ENCODE data around the gene PCSK5. TPM values are rescaled to one million over a fixed set of nuclear protein-coding genes. Genes with fewer than 3 reads are reported as not detected.
A peak's percentile ranks its signal among the peaks of the same experiment; 100 is the strongest.
"Not testable (repeated sequence)": the region's sequence is repeated elsewhere in the genome, so short reads cannot be mapped to it uniquely, and the experiment has no call there.

Gene PCSK5
- total RNA-seq, 1 donor from 2014 or later: 0.79 TPM

DNA sequence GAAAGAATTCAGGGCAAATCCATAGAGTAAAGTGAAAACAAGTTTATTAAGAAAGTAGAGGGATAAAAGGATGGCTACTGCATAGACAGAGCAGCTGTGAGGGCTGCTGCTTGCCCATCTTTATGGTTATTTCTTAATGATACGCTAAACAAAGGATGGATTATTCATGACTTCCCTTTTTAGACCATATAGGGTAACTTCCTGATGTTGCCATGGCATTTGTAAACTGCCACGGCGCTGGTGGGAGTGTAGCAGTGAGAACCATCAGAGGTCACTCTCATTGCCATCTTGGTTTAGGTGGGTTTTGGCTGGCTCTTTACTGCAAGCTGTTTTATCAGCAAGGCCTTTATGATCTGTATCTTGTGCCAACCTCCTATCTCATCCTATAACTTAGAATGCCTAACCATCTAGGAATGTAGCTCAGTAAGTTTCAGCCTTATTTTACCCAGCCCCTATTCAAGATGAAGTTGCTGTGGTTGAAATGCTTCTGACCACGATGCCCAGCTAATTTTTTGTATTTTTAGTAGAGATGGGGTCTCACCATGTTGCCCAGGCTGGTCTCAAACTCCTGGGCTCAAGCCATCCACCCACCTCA is 461.6 kb downstream of the PCSK5 start:
- DNase-seq (ENCODE audit: low read depth in 2 of 2): no peak

DNA sequence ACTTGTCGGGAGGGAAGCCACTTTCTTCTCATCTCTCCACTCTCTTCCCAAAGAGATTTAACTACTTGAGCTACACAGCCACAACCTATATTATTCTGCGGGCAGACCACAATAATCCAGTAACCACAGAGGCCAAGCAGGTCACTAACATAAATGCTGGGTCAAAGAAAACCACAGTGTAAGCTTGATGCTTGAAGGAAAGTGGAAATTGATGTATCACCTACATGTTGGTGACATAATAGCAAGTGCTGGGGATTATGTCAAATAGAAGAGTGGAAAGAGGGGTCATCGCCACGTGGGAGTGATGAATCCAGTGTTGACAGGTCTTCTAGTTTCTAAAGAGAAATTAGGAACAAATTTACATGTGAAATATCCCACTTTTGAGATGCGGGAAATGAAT is 462.8 kb downstream of the PCSK5 start:
- no peak for DNase-seq (ENCODE audit: low read depth in 2 of 2)

DNA sequence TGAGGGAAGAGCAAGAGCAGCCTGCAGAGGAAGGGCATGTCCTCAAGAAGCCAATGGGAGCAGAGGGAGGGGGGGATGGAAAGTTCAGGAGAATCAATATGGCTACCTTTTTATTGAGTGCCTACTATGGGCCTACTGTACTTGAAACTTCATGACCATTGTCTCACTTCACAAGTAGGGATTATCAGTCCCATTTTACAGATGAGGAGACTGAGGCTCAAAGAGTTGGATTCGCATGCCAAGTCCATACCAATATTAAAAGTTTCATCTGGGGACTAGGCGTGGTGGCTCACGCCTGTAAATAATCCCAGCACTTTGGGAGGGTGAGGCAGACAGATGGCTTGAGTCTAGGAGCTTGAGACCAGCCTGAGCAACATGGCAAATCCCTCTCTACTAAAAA is 463.7 kb downstream of the PCSK5 start:
- no peak for DNase-seq (ENCODE audit: low read depth in 2 of 2)

DNA sequence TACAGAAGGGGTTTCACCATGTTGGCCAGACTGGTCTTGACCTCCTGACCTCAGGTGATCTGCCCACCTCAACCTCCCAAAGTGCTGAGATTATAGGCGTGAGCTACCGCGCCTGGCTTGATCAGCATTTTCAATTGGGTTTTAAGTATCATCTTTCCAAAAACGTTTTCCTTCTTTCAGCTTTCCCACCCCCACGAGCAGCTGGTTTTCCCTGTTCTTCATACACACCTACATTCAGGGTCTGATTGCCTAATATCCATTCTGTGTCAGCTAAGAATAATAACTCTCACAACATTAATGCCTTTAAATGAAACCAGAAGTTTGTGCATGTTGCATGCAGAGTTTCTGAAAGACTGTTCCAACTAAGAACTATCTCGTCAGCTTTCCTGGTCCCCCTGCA is 465.4 kb downstream of the PCSK5 start:
- DNase-seq (ENCODE audit: low read depth in 2 of 2): no peak

DNA sequence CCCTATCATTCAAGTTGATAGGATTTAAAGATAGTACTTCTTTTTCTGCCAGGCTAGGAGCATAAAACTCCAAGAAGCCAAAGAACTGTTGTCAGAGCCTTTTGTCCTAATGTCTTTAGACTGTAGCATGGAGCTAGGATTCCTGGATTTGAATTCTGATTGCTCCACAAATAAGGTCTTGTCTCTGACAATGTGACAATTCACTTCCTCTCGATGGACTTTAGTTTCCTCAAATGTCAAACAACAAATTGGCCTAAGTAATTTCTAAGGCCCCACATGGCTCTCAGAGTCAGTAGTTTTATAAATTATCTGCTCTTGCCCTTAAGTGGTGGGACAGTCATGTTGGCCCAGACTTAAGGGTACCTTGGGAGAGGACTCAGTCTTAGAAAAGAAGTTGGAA is 467.1 kb downstream of the PCSK5 start:
- no peak for DNase-seq (ENCODE audit: low read depth in 2 of 2)

DNA sequence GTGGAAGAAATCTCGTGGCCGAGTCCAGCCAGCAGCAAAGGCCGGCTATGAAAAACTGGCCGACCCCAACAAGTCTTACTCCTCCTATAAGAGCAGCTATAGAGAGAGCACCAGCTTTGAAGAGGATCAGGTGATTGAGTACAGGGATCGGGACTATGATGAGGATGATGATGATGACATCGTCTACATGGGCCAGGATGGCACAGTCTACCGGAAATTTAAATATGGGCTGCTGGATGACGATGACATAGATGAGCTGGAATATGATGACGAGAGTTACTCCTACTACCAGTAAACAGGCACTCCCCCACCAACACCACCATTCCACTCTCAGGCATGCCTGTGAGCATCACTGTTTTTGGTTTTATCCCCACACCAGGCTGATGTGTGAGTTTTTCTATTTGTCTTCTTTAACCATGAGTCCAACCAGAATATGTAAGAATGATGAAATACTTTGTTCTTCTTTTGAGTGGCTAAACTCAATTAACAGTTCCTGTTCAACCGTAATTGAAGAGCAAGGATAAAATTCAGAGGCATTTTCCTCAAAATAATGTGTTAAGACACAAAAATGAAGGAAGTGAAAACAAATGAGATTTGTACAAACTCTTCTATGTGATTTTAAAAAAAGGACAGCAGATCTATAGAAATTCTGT is 468.3 kb downstream of the PCSK5 start:
- no peak for DNase-seq (ENCODE audit: low read depth in 2 of 2)

DNA sequence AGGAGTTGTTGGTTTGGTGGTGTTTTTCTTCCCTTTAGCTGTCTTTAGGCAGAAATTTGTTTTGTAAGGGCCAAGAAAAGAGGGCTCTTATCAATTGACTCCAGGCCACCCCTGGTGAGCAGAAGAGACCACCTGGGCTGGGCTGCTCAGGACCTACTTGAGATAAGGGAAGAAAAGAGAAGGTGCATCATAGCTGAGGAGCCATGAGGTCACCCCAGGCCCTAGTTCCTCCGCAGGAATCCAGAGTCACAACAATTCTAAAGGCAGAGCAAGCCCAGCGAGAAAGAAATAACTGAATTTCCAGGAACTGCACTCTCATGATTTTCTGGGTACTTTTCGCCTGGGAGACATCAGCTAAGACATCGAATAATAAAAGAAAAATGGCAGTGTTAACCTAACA is 468.9 kb downstream of the PCSK5 start:
- DNase-seq (ENCODE audit: low read depth in 2 of 2): no peak

DNA sequence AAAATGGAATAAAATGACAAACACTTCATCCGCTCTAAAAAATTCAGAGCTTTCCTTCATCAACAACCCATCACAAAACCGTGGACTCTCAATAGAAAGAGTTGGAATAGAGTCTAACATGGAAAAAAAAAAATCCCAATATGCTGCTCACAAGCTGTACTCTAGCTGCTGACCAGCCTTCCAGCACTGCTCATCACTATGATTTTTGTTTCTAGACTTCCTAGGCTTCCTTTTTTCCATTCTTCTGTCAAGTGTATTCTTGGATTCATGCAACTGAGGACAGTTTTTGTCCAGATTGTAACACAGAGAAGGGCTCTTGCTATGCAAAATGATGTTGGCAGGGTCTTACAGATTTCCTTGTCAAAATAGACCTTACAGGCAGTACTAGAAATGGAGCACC is 469.3 kb downstream of the PCSK5 start:
- no peak for DNase-seq (ENCODE audit: low read depth in 2 of 2)

DNA sequence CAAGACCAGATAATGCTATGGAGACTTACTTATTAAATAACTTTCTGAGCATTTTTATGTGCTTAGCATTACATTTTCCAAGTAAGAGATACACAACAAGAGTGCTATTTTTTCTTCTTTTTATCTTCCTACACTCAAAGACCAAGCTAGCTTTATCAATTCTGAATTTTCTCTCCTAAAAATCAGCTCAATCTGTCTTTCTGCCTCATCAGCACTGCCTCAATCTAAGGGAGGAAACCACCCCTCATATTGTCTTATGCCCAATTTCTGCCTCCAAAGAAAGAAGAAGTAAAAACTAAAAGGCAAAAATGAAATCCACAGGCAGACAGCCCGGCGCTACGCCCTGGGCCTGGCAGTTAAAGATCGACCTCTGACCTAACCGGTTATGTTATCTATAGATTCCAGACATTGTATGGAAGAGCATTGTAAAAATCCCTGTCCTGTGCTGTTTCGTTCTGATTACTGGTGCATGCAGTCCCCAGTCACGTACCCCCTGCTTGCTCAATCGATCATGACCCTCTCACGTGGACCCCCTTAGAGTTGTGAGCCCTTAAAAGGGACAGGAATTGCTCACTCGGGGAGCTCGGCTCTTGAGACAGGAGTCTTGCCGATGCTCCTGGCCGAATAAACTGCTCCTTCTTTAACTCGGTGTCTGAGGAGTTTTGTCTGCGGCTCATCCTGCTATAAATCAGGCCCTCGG is 472.0 kb downstream of the PCSK5 start:
- DNase-seq (ENCODE audit: low read depth in 2 of 2): not testable (repeated sequence)

DNA sequence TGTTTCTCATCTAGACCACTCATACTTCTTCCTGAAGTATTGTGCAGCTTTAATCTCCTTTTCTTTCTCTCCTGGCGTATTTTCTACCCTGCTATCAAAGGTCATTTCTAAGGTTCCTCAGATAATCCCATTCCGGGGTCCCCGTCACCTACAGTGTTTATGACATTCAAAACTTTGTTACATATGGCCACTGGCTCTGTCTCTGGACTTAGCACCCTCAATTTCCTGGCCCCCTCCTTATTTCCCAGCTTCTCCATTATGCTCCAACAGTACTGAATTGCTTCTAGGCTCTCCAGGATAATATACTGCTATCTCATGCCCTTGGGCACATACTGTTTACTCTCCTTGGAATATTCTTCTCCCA is 472.5 kb downstream of the PCSK5 start:
- DNase-seq (ENCODE audit: low read depth in 2 of 2): no peak

DNA sequence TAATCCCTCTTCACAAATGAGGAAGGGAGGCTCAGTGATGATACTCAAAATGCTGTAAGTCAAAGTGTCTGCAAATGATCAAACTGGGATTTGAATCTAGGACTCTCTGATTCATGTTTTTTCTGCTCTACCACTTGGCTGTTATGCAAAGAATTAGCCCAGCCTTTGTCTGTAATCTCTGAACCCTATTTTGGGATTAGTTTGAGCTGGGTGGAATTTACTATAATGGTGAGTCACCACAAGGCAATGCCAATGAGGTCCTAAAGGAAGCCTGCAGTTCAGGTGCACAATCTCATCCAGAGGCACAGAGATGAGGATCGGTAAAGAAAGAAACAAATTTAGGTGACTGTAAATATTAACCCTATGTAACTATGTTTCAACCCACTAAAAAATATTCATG is 474.6 kb downstream of the PCSK5 start:
- DNase-seq (ENCODE audit: low read depth in 2 of 2): peak; percentile 20 to 24

DNA sequence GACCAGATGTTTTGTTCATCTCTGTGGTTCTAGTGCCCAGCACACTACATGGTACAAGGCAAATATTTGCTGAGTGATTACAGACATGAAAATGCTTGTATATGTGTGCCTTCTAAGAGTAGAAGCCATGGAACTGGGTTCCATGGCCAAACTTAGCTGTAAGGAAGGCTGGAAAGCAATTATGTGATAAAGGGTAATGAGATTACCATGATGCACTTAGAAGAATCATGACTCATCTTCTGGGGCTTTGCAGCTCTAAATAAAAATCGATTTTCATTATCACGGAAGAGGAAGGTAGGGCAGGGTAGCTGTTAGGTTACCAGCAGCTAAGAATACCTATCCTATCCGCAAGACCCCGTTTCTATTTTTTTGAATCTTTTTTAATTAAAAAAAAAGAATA is 475.8 kb downstream of the PCSK5 start:
- no peak for DNase-seq (ENCODE audit: low read depth in 2 of 2)

DNA sequence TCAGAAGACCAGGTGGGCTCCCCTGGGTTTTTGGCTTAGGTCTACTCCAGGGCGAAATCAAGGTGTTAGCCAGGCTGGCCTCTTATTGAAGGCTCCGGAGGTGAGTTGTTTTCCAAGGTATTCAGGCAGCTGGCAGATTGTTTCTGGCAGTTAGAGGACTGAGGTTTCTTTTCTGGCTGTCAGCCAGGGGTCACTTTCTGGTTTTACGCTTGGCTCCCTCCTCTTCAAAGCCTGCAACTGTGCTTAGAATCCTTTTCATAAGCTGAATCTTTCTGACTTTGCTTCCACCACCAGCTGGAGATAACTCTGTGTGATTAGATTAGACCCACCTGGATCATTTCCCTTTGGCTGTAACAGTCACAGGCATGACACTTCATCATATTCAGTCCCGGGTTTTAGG is 479.1 kb downstream of the PCSK5 start:
- peak; percentile 51 to 53 for DNase-seq (ENCODE audit: low read depth in 2 of 2)

DNA sequence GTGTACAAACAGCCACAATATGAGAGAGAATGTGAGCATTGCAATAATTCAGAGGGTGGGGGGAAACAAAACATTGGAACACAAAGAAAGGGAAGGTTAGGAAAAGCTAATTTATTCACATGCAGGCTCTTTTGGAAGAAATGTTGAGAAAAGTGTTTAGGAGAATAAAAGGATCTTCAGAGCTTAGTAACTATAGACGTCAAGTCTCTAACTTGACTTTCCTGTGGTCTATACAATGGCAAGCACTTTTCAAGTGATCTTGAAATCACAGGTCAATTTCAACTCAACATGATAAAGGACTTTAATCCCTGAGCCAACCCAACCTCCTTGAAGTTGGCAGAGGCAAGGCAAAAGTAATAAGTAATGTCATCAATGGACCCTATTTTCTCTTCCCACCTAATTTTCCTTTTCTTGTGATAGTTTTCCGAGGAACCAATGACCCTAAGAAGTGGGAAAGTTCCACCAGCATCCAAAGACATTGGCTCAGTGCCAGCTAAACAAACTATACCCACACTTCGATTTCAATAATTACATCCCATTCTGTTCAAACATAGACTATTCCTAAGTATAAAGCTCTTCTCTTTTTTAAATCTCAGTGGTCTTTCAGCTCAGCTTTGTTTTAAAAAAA is 480.0 kb downstream of the PCSK5 start:
- no peak for DNase-seq (ENCODE audit: low read depth in 2 of 2)

DNA sequence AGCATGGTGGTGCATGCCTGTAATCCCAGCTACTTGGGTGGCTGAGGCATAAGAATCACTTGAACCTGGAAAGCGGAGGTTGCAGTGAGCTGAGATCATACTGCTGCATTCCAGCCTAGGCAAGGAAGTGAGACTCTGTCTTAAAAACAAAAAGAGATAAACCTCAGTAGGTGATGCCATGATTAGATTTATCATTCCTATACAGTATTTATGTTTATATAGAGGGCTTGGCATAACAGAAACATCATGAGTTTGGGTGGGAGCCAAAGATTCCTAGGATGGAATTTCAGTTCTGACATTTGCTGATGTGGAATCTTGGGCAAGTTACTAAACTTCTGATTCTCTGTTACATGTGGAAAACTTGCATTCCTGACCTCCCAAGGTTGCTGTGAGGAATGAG is 481.4 kb downstream of the PCSK5 start:
- DNase-seq (ENCODE audit: low read depth in 2 of 2): peak; percentile 25 to 43

DNA sequence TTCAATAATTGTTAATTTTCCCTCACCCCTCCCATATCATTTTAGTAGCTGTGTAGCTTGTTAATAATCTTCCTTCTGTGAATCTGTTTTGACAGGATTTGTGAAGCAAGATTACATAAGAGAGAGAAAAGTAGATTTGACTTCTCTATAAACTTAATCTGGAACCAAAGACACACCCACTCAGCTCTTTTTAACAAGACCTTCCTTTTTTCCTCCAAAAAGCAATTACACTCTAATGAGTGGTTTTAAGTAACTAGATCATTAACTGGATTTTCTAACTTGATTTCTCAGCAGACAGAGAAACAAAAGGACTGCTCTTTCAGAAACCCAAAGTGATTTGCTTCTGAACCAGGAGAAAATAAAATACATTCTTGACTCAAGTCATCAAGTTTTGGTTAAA is 481.9 kb downstream of the PCSK5 start:
- no peak for DNase-seq (ENCODE audit: low read depth in 2 of 2)

DNA sequence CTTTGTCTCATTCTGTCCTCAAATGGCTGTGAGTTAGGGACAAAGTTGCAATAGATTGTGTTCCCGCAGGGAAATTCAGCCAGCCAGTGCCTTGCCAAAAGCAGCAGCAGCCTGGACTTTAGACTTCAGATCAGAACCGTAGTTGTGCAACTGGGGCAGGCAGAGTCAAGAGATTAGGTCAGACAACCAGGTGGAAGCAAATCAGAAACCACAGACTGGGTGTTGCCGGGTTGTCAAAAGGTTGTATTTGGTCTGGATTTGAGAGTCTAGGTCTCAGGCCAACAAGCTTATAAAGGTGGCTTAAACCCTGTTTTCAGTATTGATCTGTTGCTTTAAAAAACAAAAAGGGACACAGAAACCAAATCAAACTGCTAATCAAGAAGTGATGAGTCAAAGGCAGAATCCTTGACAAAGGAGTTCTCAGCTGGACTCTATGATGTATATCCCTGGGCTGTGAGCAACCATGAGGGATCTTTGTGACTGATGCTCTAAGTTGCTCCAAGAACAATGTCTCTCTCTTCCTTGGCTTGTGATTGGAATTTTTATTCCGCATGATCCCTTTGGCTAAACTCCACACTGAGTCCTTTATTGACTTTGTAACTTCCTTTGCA is 482.8 kb downstream of the PCSK5 start:
- peak; percentile 24 to 66 for DNase-seq (ENCODE audit: low read depth in 2 of 2)

DNA sequence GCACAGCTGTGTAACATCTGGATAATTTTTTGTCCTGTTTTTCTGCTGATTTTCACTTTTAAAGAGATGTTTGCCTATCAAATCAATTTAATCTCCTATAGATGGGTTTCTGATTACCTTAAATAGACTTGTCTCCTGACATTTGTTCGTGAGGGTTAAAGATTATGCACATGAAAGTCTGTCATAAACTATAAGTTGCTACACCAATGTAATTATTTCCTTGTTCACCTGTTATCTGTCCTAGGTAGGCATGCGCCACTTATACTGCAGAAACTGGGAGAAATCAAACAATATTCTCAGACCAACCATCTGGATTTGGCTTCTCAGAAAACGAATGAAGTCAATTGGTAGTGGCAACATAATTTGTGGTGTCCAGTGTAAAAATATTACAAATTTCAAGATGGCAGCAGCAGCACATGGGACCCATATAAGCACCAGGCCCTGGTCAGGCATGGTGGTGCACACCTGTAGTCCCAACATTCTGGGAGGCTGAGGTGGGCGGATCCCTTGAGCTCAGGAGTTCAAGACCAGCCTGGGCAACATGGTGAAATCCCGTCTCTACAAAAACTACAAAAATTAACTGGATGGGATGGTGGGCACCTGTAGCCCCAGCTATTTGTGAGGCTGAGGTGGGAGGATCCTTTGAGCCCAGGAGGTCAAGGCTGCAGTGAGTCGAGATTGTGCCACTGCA is 483.5 kb downstream of the PCSK5 start:
- no peak for DNase-seq (ENCODE audit: low read depth in 2 of 2)

DNA sequence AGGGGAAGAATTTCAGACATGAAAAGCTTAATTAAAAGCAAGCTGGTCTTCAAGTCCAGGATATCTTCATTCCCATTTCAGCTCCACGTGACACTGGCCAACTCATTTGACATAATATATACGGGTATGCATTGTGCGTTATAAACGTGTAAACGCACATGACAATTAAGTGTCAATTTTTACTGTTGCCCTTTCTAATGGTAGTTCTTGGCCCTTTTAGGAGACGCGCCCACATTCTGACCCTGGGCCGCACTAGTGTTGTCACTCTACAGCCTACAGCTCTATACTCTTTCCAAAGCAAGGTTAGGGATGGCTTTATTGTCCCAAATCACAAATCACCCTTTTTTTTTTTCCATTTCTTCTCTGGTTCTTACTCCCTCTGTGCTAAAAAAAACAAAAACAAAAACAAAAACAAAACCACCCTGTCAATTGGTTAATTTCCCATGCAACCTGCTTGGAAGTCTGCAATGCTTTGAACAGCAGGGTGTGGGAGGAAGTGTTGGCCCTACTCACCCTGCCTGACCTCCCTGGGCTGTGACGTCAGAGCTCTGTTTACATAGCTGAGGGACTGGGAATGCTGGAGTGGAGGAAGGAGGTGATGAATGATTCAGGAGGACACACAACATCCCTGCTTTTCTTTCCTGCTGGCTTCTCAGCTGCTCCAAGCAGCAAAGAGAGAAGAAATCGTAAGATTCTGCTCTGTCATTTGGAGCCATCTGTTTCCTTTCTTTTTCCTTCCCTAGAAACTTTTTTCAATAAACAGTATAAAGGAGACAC is 484.5 kb downstream of the PCSK5 start:
- DNase-seq (ENCODE audit: low read depth in 2 of 2): peak; percentile 81 to 97

DNA sequence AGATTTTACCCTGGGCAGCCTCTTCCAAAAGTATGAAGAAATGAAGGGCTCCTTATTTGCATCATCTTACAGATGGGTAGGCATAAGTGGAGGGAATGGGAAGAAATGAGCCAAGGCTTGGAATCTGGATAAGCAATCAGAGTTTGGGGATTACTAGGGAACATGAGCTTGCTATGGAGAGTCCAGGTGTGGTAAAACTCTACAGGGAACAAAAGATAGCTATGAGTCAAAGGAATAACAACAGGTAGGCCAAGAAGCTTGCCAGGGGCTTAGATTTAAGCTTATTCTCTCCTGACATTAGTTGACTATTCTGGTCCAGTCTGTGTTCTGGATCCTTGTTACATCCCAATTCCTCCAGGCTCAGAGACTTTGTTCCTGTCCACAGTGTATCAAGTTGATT is 487.3 kb downstream of the PCSK5 start:
- no peak for DNase-seq (ENCODE audit: low read depth in 2 of 2)
